Large intestine (tissue), 1 donor: ENCODE measurements around the gene BCAT1. TPM values are rescaled to one million over a fixed set of nuclear protein-coding genes. Genes with fewer than 3 reads are reported as not detected.

ENCODE experiments used
- polyA plus RNA-seq: library from polyadenylated mRNA; unstranded; fragments of 120-200 nt; gene quantifications from one replicate; pipeline ENCODE4 v1.2.1, GENCODE V29; 2013

The BCAT1 gene
- polyA plus RNA-seq, 1 donor = 6.1 TPM

Other genes starting within 250 kb of the BCAT1 start
- 0.63 TPM for gene DNAI7, start 246.1 kb upstream of the BCAT1 start, polyA plus RNA-seq
- gene ETFRF1, start 246.1 kb upstream of the BCAT1 start, polyA plus RNA-seq = 61.0 TPM